Measurements from ENCODE around the gene HSF2. TPM values are rescaled to one million over a fixed set of nuclear protein-coding genes. Genes with fewer than 3 reads are reported as not detected.
A peak's percentile ranks its signal among the peaks of the same experiment; 100 is the strongest.

HSF2 gene
- total and polyA plus RNA-seq, 2 of the 13 experiments (the other 11 are each of a cell fraction or from before 2014, with no cell fraction given), result 24.8 to 26.4 TPM

- TF ChIP-seq, protein P1, sequence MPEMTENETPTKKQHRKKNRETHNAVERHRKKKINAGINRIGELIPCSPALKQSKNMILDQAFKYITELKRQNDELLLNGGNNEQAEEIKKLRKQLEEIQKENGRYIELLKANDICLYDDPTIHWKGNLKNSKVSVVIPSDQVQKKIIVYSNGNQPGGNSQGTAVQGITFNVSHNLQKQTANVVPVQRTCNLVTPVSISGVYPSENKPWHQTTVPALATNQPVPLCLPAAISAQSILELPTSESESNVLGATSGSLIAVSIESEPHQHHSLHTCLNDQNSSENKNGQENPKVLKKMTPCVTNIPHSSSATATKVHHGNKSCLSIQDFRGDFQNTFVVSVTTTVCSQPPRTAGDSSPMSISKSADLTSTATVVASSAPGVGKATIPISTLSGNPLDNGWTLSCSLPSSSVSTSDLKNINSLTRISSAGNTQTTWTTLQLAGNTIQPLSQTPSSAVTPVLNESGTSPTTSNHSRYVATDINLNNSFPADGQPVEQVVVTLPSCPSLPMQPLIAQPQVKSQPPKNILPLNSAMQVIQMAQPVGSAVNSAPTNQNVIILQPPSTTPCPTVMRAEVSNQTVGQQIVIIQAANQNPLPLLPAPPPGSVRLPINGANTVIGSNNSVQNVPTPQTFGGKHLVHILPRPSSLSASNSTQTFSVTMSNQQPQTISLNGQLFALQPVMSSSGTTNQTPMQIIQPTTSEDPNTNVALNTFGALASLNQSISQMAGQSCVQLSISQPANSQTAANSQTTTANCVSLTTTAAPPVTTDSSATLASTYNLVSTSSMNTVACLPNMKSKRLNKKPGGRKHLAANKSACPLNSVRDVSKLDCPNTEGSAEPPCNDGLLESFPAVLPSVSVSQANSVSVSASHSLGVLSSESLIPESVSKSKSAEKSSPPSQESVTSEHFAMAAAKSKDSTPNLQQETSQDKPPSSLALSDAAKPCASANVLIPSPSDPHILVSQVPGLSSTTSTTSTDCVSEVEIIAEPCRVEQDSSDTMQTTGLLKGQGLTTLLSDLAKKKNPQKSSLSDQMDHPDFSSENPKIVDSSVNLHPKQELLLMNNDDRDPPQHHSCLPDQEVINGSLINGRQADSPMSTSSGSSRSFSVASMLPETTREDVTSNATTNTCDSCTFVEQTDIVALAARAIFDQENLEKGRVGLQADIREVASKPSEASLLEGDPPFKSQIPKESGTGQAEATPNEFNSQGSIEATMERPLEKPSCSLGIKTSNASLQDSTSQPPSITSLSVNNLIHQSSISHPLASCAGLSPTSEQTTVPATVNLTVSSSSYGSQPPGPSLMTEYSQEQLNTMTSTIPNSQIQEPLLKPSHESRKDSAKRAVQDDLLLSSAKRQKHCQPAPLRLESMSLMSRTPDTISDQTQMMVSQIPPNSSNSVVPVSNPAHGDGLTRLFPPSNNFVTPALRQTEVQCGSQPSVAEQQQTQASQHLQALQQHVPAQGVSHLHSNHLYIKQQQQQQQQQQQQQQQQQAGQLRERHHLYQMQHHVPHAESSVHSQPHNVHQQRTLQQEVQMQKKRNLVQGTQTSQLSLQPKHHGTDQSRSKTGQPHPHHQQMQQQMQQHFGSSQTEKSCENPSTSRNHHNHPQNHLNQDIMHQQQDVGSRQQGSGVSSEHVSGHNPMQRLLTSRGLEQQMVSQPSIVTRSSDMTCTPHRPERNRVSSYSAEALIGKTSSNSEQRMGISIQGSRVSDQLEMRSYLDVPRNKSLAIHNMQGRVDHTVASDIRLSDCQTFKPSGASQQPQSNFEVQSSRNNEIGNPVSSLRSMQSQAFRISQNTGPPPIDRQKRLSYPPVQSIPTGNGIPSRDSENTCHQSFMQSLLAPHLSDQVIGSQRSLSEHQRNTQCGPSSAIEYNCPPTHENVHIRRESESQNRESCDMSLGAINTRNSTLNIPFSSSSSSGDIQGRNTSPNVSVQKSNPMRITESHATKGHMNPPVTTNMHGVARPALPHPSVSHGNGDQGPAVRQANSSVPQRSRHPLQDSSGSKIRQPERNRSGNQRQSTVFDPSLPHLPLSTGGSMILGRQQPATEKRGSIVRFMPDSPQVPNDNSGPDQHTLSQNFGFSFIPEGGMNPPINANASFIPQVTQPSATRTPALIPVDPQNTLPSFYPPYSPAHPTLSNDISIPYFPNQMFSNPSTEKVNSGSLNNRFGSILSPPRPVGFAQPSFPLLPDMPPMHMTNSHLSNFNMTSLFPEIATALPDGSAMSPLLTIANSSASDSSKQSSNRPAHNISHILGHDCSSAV (CRISPR knock-in tag; IDR thresholded peaks at IDR 0.05; ENCODE audit: borderline replicate concordance), result no peak
- TF ChIP-seq ZNF282 (IDR thresholded peaks at IDR 0.05; ENCODE audit: partially characterized antibody) (no peak), CEBPB (IDR thresholded peaks at IDR 0.05; ENCODE audit: borderline replicate concordance, low read depth, low read length) (0 out of 2 replicates have a peak, but pooled peaks have one; percentile 10), KMT2B (CRISPR knock-in tag; IDR thresholded peaks at IDR 0.05) (no peak)
Observed at GRCh38 chr6:122429323-122429722, 29.9 kb downstream of the HSF2 start (continued).

- TF ChIP-seq NFRKB (IDR thresholded peaks at IDR 0.05) (no peak), ZNF282 (IDR thresholded peaks at IDR 0.05; ENCODE audit: partially characterized antibody) (no peak), NFKB2 (CRISPR knock-in tag; IDR thresholded peaks at IDR 0.05; ENCODE audit: borderline replicate concordance) (no peak), WIZ (CRISPR knock-in tag; IDR thresholded peaks at IDR 0.05) (no peak), ZNF530 (CRISPR knock-in tag; IDR thresholded peaks at IDR 0.05; ENCODE audit: low read depth) (no peak), KDM2A (CRISPR knock-in tag; IDR thresholded peaks at IDR 0.05; ENCODE audit: borderline replicate concordance, low read depth) (no peak), DNMT3B (CRISPR knock-in tag; conservative IDR thresholded peaks at IDR 0.05) (no peak), MAZ (IDR thresholded peaks at IDR 0.05; ENCODE audit: borderline replicate concordance, low read depth, low read length) (no peak), MAZ (CRISPR knock-in tag; IDR thresholded peaks at IDR 0.05; ENCODE audit: low read depth) (no peak)
- TF ChIP-seq, protein P2, sequence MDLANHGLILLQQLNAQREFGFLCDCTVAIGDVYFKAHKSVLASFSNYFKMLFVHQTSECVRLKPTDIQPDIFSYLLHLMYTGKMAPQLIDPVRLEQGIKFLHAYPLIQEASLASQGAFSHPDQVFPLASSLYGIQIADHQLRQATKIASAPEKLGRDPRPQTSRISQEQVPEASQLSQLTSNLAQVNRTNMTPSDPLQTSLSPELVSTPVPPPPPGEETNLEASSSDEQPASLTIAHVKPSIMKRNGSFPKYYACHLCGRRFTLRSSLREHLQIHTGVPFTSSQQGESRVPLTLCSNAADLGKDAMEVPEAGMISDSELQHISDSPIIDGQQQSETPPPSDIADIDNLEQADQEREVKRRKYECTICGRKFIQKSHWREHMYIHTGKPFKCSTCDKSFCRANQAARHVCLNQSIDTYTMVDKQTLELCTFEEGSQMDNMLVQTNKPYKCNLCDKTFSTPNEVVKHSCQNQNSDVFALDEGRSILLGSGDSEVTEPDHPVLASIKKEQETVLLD (CRISPR knock-in tag; IDR thresholded peaks at IDR 0.05; ENCODE audit: low read depth), result no peak
- TF ChIP-seq, protein P3, sequence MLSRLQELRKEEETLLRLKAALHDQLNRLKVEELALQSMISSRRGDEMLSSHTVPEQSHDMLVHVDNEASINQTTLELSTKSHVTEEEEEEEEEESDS (CRISPR knock-in tag; IDR thresholded peaks at IDR 0.05; ENCODE audit: borderline replicate concordance), result no peak
- H3K9ac ChIP-seq (ENCODE audit: insufficient read depth, low read depth, low read length), result no peak overlapping the region
- no peak for DNase-seq (ENCODE audit: low spot score)
- ChIA-PET CTCF (ENCODE audit: low intra/inter-chr PET ratio, low total read pairs) (no interaction called here), POLR2A (interaction anchor here (1.0 kb wide), 1 partner anchor 32 kb away, joined by 3 read pairs; the partner anchor contains the start of gene HSF2)
- intact Hi-C loops (cut with micrococcal nuclease; ENCODE audit: unreplicated experiment) (no loop called here), in situ Hi-C loops (cut with HindIII; ENCODE audit: extremely low pct_ligation_motif_present, low pct_unique_long_range_greater_than_20kb) (no loop called here)
- ATAC-seq, result no peak
- H3K27me3 ChIP-seq (ENCODE audit: control insufficient read depth in 1 of 2, insufficient read depth in 2 of 2, low read length in 2 of 2), result no peaks in the 10 kb centered on the region
- H3K4me3 ChIP-seq (replicated peaks in 1 of 3; ENCODE audit: insufficient read depth in 1 of 3, low read depth in 2 of 3, low read length in 3 of 3), result no peak overlapping the region
- H3K4me1 ChIP-seq (ENCODE audit: insufficient read depth, low read length), result no peaks in the 10 kb centered on the region
- no peak for FAIRE-seq
- H3K79me2 ChIP-seq (ENCODE audit: insufficient read depth, low read length), result no peaks in the 10 kb centered on the region
- no TSS peak for BruUV-seq (replicated peaks)
- no peaks in the 10 kb centered on the region for H3K9me3 ChIP-seq (ENCODE audit: low read length)
- H3K4me2 ChIP-seq (ENCODE audit: low read depth, low read length), result no peak overlapping the region
- no peaks in the 10 kb centered on the region for H4K20me1 ChIP-seq (ENCODE audit: insufficient read depth, low read length)
- over 99% methylated on average over 4 of the region's 4 CpGs for WGBS (ENCODE audit: low lambda C conversion rate)
- H3K27ac ChIP-seq (ENCODE audit: extremely low read length, insufficient read depth, low read length), result no peak overlapping the region
- no peak overlapping the region for H2AFZ ChIP-seq (ENCODE audit: low read length)
- peaks cover 5 to 31% of the 10 kb centered on the region in 2 experiments for H3K36me3 ChIP-seq (replicated peaks in 1 of 2; ENCODE audit: control insufficient read depth in 1 of 2, insufficient read depth in 2 of 2, low read length in 2 of 2)
Observed at GRCh38 chr6:122431780-122432179, 32.3 kb downstream of the HSF2 start.
